ENCODE measurements around the gene SNTB2. TPM values are rescaled to one million over a fixed set of nuclear protein-coding genes. Genes with fewer than 3 reads are reported as not detected.

SNTB2 gene
- total and polyA plus RNA-seq, 2 donors (not counting 1 experiment from before 2014, with no cell fraction given), result 51.8 to 63.3 TPM

DNA sequence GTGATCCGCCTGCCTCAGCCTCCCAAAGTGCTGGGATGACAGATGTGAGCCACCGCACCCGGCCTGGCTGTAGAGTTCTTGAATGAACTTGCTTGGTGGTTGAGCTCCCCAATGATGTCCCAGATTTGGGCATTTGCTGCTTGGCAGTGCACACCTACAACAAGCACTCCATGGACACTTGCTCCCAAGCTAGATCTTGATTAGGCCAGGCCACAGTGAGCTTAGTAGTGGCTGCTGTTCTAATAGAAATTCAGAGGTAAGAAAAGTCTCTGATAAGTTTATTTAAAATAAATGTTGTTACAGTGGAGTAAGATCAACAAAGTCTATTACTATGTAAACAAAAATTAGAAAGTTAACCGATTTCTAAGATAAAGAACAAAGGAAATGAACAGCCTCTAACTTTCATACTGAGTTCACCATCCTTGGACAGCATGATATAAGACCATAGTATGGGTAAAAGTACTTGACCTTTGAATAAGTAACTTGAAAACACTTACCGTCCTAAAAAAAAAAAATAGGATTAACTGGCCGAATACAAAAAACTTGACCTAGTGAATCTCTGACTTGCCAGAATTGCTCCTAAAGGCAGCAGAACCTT, 163.7 kb downstream of the SNTB2 start:
- no peak overlapping the region for H2AFZ ChIP-seq (ENCODE audit: low read length)
- peaks cover 5% of the 10 kb centered on the region for H3K36me3 ChIP-seq (ENCODE audit: control insufficient read depth, insufficient read depth, low read length)
- TF ChIP-seq, protein P1, sequence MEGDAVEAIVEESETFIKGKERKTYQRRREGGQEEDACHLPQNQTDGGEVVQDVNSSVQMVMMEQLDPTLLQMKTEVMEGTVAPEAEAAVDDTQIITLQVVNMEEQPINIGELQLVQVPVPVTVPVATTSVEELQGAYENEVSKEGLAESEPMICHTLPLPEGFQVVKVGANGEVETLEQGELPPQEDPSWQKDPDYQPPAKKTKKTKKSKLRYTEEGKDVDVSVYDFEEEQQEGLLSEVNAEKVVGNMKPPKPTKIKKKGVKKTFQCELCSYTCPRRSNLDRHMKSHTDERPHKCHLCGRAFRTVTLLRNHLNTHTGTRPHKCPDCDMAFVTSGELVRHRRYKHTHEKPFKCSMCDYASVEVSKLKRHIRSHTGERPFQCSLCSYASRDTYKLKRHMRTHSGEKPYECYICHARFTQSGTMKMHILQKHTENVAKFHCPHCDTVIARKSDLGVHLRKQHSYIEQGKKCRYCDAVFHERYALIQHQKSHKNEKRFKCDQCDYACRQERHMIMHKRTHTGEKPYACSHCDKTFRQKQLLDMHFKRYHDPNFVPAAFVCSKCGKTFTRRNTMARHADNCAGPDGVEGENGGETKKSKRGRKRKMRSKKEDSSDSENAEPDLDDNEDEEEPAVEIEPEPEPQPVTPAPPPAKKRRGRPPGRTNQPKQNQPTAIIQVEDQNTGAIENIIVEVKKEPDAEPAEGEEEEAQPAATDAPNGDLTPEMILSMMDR (conservative IDR thresholded peaks at IDR 0.05 in 1 of 2, IDR thresholded peaks at IDR 0.05 in 1 of 2; ENCODE audit: low read depth in 1 of 2, low read length in 2 of 2), result no peak
- TF ChIP-seq EZH2 (IDR thresholded peaks at IDR 0.05; ENCODE audit: low read length, missing control alignments), result no peak
- H3K4me3 ChIP-seq (replicated peaks in 1 of 4; ENCODE audit: control extremely low read depth in 1 of 4, insufficient read depth in 1 of 4, low read depth in 3 of 4, low read length in 4 of 4), result no peak overlapping the region
- H3K9me3 ChIP-seq (ENCODE audit: control insufficient read depth, insufficient read depth, low read depth, low read length), result no peaks in the 10 kb centered on the region
- H3K9ac ChIP-seq (ENCODE audit: insufficient read depth, low read length), result no peak overlapping the region
- no peaks in the 10 kb centered on the region for H3K27me3 ChIP-seq (ENCODE audit: control insufficient read depth, insufficient read depth, low read length)
- no peak for DNase-seq (ENCODE audit: low read depth in 2 of 2)
- no peak overlapping the region for H3K4me2 ChIP-seq (ENCODE audit: extremely low read depth, insufficient read depth, low read length)
- H3K4me1 ChIP-seq (ENCODE audit: control insufficient read depth, extremely low read depth, insufficient read depth, low read length), result no peaks in the 10 kb centered on the region
- H3K27ac ChIP-seq (ENCODE audit: insufficient read depth, low read length), result no peak overlapping the region
- H3K79me2 ChIP-seq (ENCODE audit: control insufficient read depth, insufficient read depth, low read length), result no peaks in the 10 kb centered on the region
- no peaks in the 10 kb centered on the region for H4K20me1 ChIP-seq (ENCODE audit: control insufficient read depth, extremely low read depth, insufficient read depth, low read length)

DNA sequence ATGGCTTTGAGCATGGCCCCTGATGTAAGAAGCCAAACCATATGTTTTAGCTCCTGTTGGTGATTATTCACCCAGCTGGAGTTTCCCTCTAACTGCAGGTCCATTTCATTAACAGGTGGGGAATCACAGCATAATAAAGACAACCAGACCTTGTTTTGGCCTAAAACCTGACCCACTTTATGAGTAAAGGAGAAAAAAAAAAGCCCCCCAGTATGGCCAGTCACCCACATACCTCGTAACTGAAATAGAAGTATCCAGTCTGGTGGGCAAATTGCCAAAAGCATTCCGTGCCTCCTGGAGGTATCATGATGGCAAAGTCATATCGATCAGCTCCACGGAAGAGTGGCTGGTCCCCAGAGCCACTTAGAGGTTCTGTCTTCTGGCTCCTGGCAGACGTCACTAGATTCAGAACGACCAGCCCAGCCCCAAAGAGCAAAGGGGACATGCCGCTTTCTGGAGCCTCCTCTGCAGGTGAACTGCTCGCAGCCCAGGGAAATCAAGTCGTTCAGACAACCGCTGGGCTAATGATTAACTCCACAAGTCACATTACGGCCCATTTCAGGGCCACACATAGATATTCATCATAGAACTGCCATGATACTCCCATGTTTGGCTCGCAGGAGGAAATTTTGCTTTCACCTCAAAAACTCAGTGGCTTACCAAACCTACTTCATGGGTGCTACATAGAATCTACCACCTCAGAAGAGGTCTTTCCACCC, 164.5 kb downstream of the SNTB2 start, which contains the start of gene TMED6:
TMED6 (minus strand) TSS at position 478 of the 719 bp plus-strand sequence; CDS start at position 445, 33 bp downstream.
- no peaks in the 10 kb centered on the region for H4K20me1 ChIP-seq (ENCODE audit: control insufficient read depth, extremely low read depth, insufficient read depth, low read length)
- no peak within 1 kb of the TSS for H3K27ac ChIP-seq (ENCODE audit: insufficient read depth, low read length)
- H3K4me1 ChIP-seq (ENCODE audit: control insufficient read depth, extremely low read depth, insufficient read depth, low read length), result no peaks in the 10 kb centered on the region
- no peak within 1 kb of the TSS for H3K4me2 ChIP-seq (ENCODE audit: extremely low read depth, insufficient read depth, low read length)
- H3K27me3 ChIP-seq (ENCODE audit: control insufficient read depth, insufficient read depth, low read length), result no peaks in the 10 kb centered on the region
- no peaks in the 10 kb centered on the region for H3K79me2 ChIP-seq (ENCODE audit: control insufficient read depth, insufficient read depth, low read length)
- no peak within 1 kb of the TSS for H3K4me3 ChIP-seq (replicated peaks in 1 of 4; ENCODE audit: control extremely low read depth in 1 of 4, insufficient read depth in 1 of 4, low read depth in 3 of 4, low read length in 4 of 4)
- no peak within 1 kb of the TSS for H2AFZ ChIP-seq (ENCODE audit: low read length)
- no peak for TF ChIP-seq EZH2 (IDR thresholded peaks at IDR 0.05; ENCODE audit: low read length, missing control alignments)
- TF ChIP-seq, protein P1 (conservative IDR thresholded peaks at IDR 0.05 in 1 of 2, IDR thresholded peaks at IDR 0.05 in 1 of 2; ENCODE audit: low read depth in 1 of 2, low read length in 2 of 2), result no peak
- H3K36me3 ChIP-seq (ENCODE audit: control insufficient read depth, insufficient read depth, low read length), result peaks cover 6% of the 10 kb centered on the region
- no peaks in the 10 kb centered on the region for H3K9me3 ChIP-seq (ENCODE audit: control insufficient read depth, insufficient read depth, low read depth, low read length)
- no peak within 1 kb of the TSS for H3K9ac ChIP-seq (ENCODE audit: insufficient read depth, low read length)
- DNase-seq (ENCODE audit: low read depth in 2 of 2), result no peak

Other genes starting within 250 kb of the SNTB2 start
- gene HAS3, start 81.5 kb upstream of the SNTB2 start, total RNA-seq, result 0.26 and 0.33 TPM in 2 replicates
- 0.19 and 0.27 TPM in 2 replicates for gene HAS3, start 81.5 kb upstream of the SNTB2 start, polyA plus RNA-seq
- 39.0 and 55.7 TPM in 2 replicates for gene CHTF8, start 54.6 kb upstream of the SNTB2 start, total RNA-seq
- gene CHTF8, start 54.6 kb upstream of the SNTB2 start, polyA plus RNA-seq, result 74.3 and 83.0 TPM in 2 replicates
- gene UTP4, start 54.5 kb upstream of the SNTB2 start, total RNA-seq, result 14.4 and 14.9 TPM in 2 replicates
- 56.5 and 80.1 TPM in 2 replicates for gene UTP4, start 54.5 kb upstream of the SNTB2 start, polyA plus RNA-seq
- gene VPS4A, start 124.2 kb downstream of the SNTB2 start, total RNA-seq, result 30.0 and 39.8 TPM in 2 replicates
- 14.5 and 18.4 TPM in 2 replicates for gene VPS4A, start 124.2 kb downstream of the SNTB2 start, polyA plus RNA-seq
- gene PDF, start 143.4 kb downstream of the SNTB2 start, total RNA-seq, result 13.4 and 14.4 TPM in 2 replicates
- 8.7 and 9.2 TPM in 2 replicates for gene PDF, start 143.4 kb downstream of the SNTB2 start, polyA plus RNA-seq
- gene COG8, start 152.4 kb downstream of the SNTB2 start, total RNA-seq, result 29.2 and 31.1 TPM in 2 replicates
- gene COG8, start 152.4 kb downstream of the SNTB2 start, polyA plus RNA-seq, result 20.0 and 26.4 TPM in 2 replicates
- gene NIP7, start 152.6 kb downstream of the SNTB2 start, total RNA-seq, result 20.0 and 28.2 TPM in 2 replicates
- 13.3 and 19.7 TPM in 2 replicates for gene NIP7, start 152.6 kb downstream of the SNTB2 start, polyA plus RNA-seq
- not detected in 2 replicates for gene TMED6, start 164.6 kb downstream of the SNTB2 start, total RNA-seq
- gene TMED6, start 164.6 kb downstream of the SNTB2 start, polyA plus RNA-seq, result 0.08 TPM in 1 of 2 replicates, not detected in the other
- 9.8 and 16.3 TPM in 2 replicates for gene TERF2, start 198.8 kb downstream of the SNTB2 start, total RNA-seq
- 18.8 and 22.9 TPM in 2 replicates for gene TERF2, start 198.8 kb downstream of the SNTB2 start, polyA plus RNA-seq
- gene CYB5B, start 237.5 kb downstream of the SNTB2 start, total RNA-seq, result 37.2 and 87.4 TPM in 2 replicates
- 220 and 248 TPM in 2 replicates for gene CYB5B, start 237.5 kb downstream of the SNTB2 start, polyA plus RNA-seq